ENCODE measurements around the gene HS6ST2.

Gene HS6ST2

GRCh38 chrX:132837967-132838366 is 120.5 kb downstream of the HS6ST2 start:
- Histone ChIP-seq H3F3A (ENCODE audit: insufficient read depth, low read length) (no peaks in the 10 kb centered on the region), H3K9me2 (ENCODE audit: low read depth, low read length) (no peaks in the 10 kb centered on the region), H2AFZ (ENCODE audit: low read length) (no peak overlapping the region), H4K20me1 (ENCODE audit: insufficient read depth, low read length) (no peaks in the 10 kb centered on the region), H3K4me3 (ENCODE audit: low read depth, low read length, poor library complexity, severe bottlenecking) (no peak overlapping the region), H3K27me3 (ENCODE audit: insufficient read depth, low read length) (no peaks in the 10 kb centered on the region), H3K79me2 (ENCODE audit: insufficient read depth, low read length) (no peaks in the 10 kb centered on the region), H3K4me2 (ENCODE audit: low read length) (no peak overlapping the region), H3K9ac (ENCODE audit: low read length) (no peak overlapping the region), H3K9me3 (ENCODE audit: low read length) (no peaks in the 10 kb centered on the region), H3K36me3 (ENCODE audit: insufficient read depth, low read length) (no peaks in the 10 kb centered on the region), H3K4me1 (ENCODE audit: insufficient read depth, low read length, severe bottlenecking) (no peaks in the 10 kb centered on the region), H3K27ac (ENCODE audit: low read depth, low read length, poor library complexity, severe bottlenecking) (no peak overlapping the region)
- no peak for TF ChIP-seq EZH2 (IDR thresholded peaks at IDR 0.05; ENCODE audit: borderline replicate concordance, low read length)
- TF ChIP-seq CTCF (IDR thresholded peaks at IDR 0.05; ENCODE audit: low read length): no peak

GRCh38 chrX:132837126-132837525 is 121.3 kb downstream of the HS6ST2 start:
- Histone ChIP-seq H4K20me1 (ENCODE audit: insufficient read depth, low read length) (no peaks in the 10 kb centered on the region), H3F3A (ENCODE audit: insufficient read depth, low read length) (no peaks in the 10 kb centered on the region), H2AFZ (ENCODE audit: low read length) (no peak overlapping the region), H3K4me2 (ENCODE audit: low read length) (no peak overlapping the region), H3K9me3 (ENCODE audit: low read length) (no peaks in the 10 kb centered on the region), H3K27me3 (ENCODE audit: insufficient read depth, low read length) (no peaks in the 10 kb centered on the region), H3K4me1 (ENCODE audit: insufficient read depth, low read length, severe bottlenecking) (no peaks in the 10 kb centered on the region), H3K9ac (ENCODE audit: low read length) (no peak overlapping the region), H3K9me2 (ENCODE audit: low read depth, low read length) (no peaks in the 10 kb centered on the region), H3K79me2 (ENCODE audit: insufficient read depth, low read length) (no peaks in the 10 kb centered on the region), H3K36me3 (ENCODE audit: insufficient read depth, low read length) (no peaks in the 10 kb centered on the region), H3K4me3 (ENCODE audit: low read depth, low read length, poor library complexity, severe bottlenecking) (no peak overlapping the region), H3K27ac (ENCODE audit: low read depth, low read length, poor library complexity, severe bottlenecking) (no peak overlapping the region)
- no peak for TF ChIP-seq CTCF (IDR thresholded peaks at IDR 0.05; ENCODE audit: low read length)
- no peak for TF ChIP-seq EZH2 (IDR thresholded peaks at IDR 0.05; ENCODE audit: borderline replicate concordance, low read length)

- Histone ChIP-seq H3K4me2 (ENCODE audit: low read length) (no peak overlapping the region), H3F3A (ENCODE audit: insufficient read depth, low read length) (no peaks in the 10 kb centered on the region), H3K27ac (ENCODE audit: low read depth, low read length, poor library complexity, severe bottlenecking) (no peak overlapping the region), H3K36me3 (ENCODE audit: insufficient read depth, low read length) (no peaks in the 10 kb centered on the region), H3K4me1 (ENCODE audit: insufficient read depth, low read length, severe bottlenecking) (no peaks in the 10 kb centered on the region), H3K79me2 (ENCODE audit: insufficient read depth, low read length) (no peaks in the 10 kb centered on the region), H3K9ac (ENCODE audit: low read length) (no peak overlapping the region), H2AFZ (ENCODE audit: low read length) (no peak overlapping the region), H3K9me2 (ENCODE audit: low read depth, low read length) (no peaks in the 10 kb centered on the region), H4K20me1 (ENCODE audit: insufficient read depth, low read length) (no peaks in the 10 kb centered on the region), H3K27me3 (ENCODE audit: insufficient read depth, low read length) (no peaks in the 10 kb centered on the region), H3K4me3 (ENCODE audit: low read depth, low read length, poor library complexity, severe bottlenecking) (no peak overlapping the region), H3K9me3 (ENCODE audit: low read length) (no peaks in the 10 kb centered on the region)
- TF ChIP-seq EZH2 (IDR thresholded peaks at IDR 0.05; ENCODE audit: borderline replicate concordance, low read length) (no peak), CTCF (IDR thresholded peaks at IDR 0.05; ENCODE audit: low read length) (no peak)
Observed at GRCh38 chrX:132836471-132836870, 122.0 kb downstream of the HS6ST2 start.
